NB4 (cell line): Measurements from ENCODE around the gene F9.

Source experiments
- CTCF ChIP-seq: IDR thresholded peaks from one replicate; pipeline ENCODE4 v1.5.1; 2012; ENCODE audit warnings: low read depth, low read length
- MYC ChIP-seq: IDR thresholded peaks from 2 replicates; pipeline ENCODE4 v1.6.1; 2011; ENCODE audit warnings: low read depth, low read length
- POLR2A ChIP-seq: IDR thresholded peaks from 2 replicates; pipeline ENCODE4 v1.6.1; 2011; ENCODE audit warnings: mild to moderate bottlenecking; ENCODE audit not compliant: insufficient read length; ENCODE audit errors: extremely low read depth
- TF ChIP-seq, protein P1 (sequence below): IDR thresholded peaks from 2 replicates; pipeline ENCODE4 v1.6.1; 2011; ENCODE audit warnings: low read depth, low read length

- TF ChIP-seq CTCF (no peak), POLR2A (no peak), MYC (no peak)
- TF ChIP-seq, protein P1, sequence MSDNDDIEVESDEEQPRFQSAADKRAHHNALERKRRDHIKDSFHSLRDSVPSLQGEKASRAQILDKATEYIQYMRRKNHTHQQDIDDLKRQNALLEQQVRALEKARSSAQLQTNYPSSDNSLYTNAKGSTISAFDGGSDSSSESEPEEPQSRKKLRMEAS, result no peak
Measured at GRCh38 chrX:139566981-139567380, 36.4 kb downstream of the F9 start.
